HepG2 (cell line): ENCODE results near the gene TRIM7. TPM values are rescaled to one million over a fixed set of nuclear protein-coding genes. Genes with fewer than 3 reads are reported as not detected.

Experiments
- AHR ChIP-seq: IDR thresholded peaks from 2 replicates; pipeline ENCODE4 v1.6.1; 2018; ENCODE audit warnings: missing genetic modification reagents, missing compliant biosample characterization
- FOXJ3 ChIP-seq: sonication (generic); formaldehyde crosslinking; IDR thresholded peaks from 2 replicates; pipeline ENCODE4 v1.4.0; 2020; ENCODE audit warnings: missing genetic modification reagents, mild to moderate bottlenecking, borderline replicate concordance
- KLF16 ChIP-seq, 2 experiments: sonication (generic) in 1 of 2; formaldehyde crosslinking in 1 of 2; IDR thresholded peaks; 2 replicates each; pipeline versions ENCODE4 v1.6.1 to v1.8.0; 2016 to 2023; ENCODE audit warnings: missing genetic modification reagents in 2 of 2, missing compliant biosample characterization in 1 of 2
- MAF1 ChIP-seq: sonication (generic); formaldehyde crosslinking; IDR thresholded peaks from 2 replicates; pipeline ENCODE4 v1.5.0; 2020; ENCODE audit warnings: missing genetic modification reagents, borderline replicate concordance
- MZF1 ChIP-seq: sonication (generic); formaldehyde crosslinking; IDR thresholded peaks from 2 replicates; pipeline ENCODE4 v1.8.1; 2023; ENCODE audit warnings: mild to moderate bottlenecking, missing genetic modification reagents, borderline replicate concordance
- NCOA5 ChIP-seq: sonication (generic); formaldehyde crosslinking; IDR thresholded peaks from 2 replicates; pipeline ENCODE4 v1.4.0; 2020; ENCODE audit warnings: missing genetic modification reagents
- POLR2AphosphoS5 ChIP-seq: IDR thresholded peaks from 2 replicates; pipeline ENCODE4 v1.6.1; 2012; ENCODE audit warnings: low read depth, low read length
- SMAD9 ChIP-seq: sonication (generic); formaldehyde crosslinking; IDR thresholded peaks from 2 replicates; pipeline ENCODE4 v1.5.1; 2020; ENCODE audit warnings: mild to moderate bottlenecking, missing genetic modification reagents
- SMYD3 ChIP-seq: sonication (generic); formaldehyde crosslinking; IDR thresholded peaks from 2 replicates; pipeline ENCODE4 v1.8.1; 2023; ENCODE audit warnings: mild to moderate bottlenecking, missing genetic modification reagents
- STAT5B ChIP-seq: sonication (generic); formaldehyde crosslinking; IDR thresholded peaks from 2 replicates; pipeline ENCODE4 v1.4.0; 2020; ENCODE audit warnings: missing genetic modification reagents
- TCF7 ChIP-seq: sonication (generic); IDR thresholded peaks from 2 replicates; pipeline ENCODE4 v1.6.1; 2016; ENCODE audit warnings: antibody characterized with exemption, low read depth
- ZEB1 ChIP-seq: IDR thresholded peaks from 2 replicates; pipeline ENCODE4 v1.6.1; 2012; ENCODE audit warnings: mild to moderate bottlenecking, low read depth, inconsistent platforms; ENCODE audit not compliant: insufficient replicate concordance
- ZFY ChIP-seq: sonication (generic); formaldehyde crosslinking; IDR thresholded peaks from 2 replicates; pipeline ENCODE4 v1.4.0; 2020; ENCODE audit warnings: missing genetic modification reagents
- ZNF292 ChIP-seq: sonication (generic); formaldehyde crosslinking; IDR thresholded peaks from 2 replicates; pipeline ENCODE4 v1.8.1; 2022; ENCODE audit warnings: mild to moderate bottlenecking, low read depth, missing genetic modification reagents, borderline replicate concordance
- ZNF672 ChIP-seq: sonication (generic); formaldehyde crosslinking; IDR thresholded peaks from 2 replicates; pipeline ENCODE4 v1.8.1; 2022; ENCODE audit warnings: missing genetic modification reagents
- ZNF724P ChIP-seq: sonication (generic); formaldehyde crosslinking; IDR thresholded peaks from 2 replicates; pipeline ENCODE4 v1.8.0; 2022; ENCODE audit warnings: missing genetic modification reagents, borderline replicate concordance
- polyA plus RNA-seq, 8 experiments: library from polyadenylated mRNA; depleted of rRNA in 3 of 8; stranded (reverse) in 7 of 8; unstranded in 1 of 8; fragments of >200 nt; fragmentation: Illumina TruSeq in 4 of 8; extraction: Trizol in 4 of 8; gene quantifications; 2 replicates each; pipeline versions ENCODE4 v1.2.1 to v1.2.3, GENCODE V29; 2011 to 2016; ENCODE audit warnings: low read depth in 4 of 8, missing spikeins in 1 of 8, mixed read lengths in 1 of 8; ENCODE audit not compliant: insufficient read depth in 1 of 8
- total RNA-seq, 5 experiments: library from RNA; depleted of rRNA; stranded (reverse); fragments of >200 nt; fragmentation: Illumina TruSeq; extraction: Trizol; gene quantifications; 2 replicates each; pipeline ENCODE4 v1.2.3, GENCODE V29; 2016; ENCODE audit warnings: low read depth in 1 of 5
- TF ChIP-seq, protein P1 (sequence below): sonication (generic); formaldehyde crosslinking; IDR thresholded peaks from 2 replicates; pipeline ENCODE4 v1.5.1; 2020; ENCODE audit warnings: mild to moderate bottlenecking, missing genetic modification reagents, borderline replicate concordance
- TF ChIP-seq, protein P2 (sequence below): sonication (generic); formaldehyde crosslinking; IDR thresholded peaks from 2 replicates; pipeline ENCODE4 v1.4.0; 2020; ENCODE audit warnings: low read depth, mild to moderate bottlenecking, missing genetic modification reagents
- TF ChIP-seq, protein P3 (sequence below): sonication (generic); formaldehyde crosslinking; IDR thresholded peaks from 2 replicates; pipeline ENCODE4 v1.5.0; 2020; ENCODE audit warnings: mild to moderate bottlenecking, missing genetic modification reagents
- TF ChIP-seq, protein P4 (sequence below): sonication (generic); formaldehyde crosslinking; conservative IDR thresholded peaks from 2 replicates; pipeline ENCODE4 v1.4.0; 2020; ENCODE audit warnings: missing genetic modification reagents

TRIM7 gene
- total and polyA plus RNA-seq, 2 of the 13 experiments (the other 11 are each of a cell fraction or from before 2014, with no cell fraction given), result 0.13 TPM; not detected in 1

DNA sequence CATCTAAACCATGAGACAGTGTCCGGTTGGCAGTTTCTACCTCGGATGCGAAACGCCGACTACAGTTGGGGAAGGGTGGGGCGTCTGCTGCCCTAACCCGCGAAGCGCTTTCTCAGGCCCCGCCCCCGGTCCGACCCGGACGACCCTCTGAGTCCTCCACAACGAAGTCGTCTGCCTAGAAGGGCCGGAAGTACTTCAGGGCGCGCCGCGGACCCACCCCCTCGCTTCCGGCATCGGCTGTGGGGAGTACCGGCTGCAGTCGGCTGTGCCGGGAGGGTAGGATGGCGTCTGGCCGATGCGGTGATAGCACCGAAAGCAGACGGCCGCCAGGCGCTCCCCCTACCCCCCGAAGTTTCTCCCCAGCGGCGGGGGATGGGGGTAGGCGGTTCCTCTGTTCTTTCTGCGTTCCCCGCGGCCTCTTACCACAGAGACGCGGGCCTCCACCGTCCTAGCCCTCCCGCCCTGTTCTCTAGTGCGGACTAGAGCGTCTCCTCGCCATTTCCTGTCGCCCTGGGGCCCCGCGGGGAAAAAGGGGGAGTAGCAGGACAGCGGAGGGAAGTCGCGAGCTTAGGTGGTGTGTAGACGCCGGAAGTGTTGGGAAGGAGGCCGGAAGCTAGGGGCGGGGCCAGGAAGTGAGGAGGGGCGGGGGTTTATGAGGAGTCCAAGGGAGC lies 18.2 kb upstream of the TRIM7 start, which contains the start of gene TRIM41 (continued):
- TF ChIP-seq, protein P1, sequence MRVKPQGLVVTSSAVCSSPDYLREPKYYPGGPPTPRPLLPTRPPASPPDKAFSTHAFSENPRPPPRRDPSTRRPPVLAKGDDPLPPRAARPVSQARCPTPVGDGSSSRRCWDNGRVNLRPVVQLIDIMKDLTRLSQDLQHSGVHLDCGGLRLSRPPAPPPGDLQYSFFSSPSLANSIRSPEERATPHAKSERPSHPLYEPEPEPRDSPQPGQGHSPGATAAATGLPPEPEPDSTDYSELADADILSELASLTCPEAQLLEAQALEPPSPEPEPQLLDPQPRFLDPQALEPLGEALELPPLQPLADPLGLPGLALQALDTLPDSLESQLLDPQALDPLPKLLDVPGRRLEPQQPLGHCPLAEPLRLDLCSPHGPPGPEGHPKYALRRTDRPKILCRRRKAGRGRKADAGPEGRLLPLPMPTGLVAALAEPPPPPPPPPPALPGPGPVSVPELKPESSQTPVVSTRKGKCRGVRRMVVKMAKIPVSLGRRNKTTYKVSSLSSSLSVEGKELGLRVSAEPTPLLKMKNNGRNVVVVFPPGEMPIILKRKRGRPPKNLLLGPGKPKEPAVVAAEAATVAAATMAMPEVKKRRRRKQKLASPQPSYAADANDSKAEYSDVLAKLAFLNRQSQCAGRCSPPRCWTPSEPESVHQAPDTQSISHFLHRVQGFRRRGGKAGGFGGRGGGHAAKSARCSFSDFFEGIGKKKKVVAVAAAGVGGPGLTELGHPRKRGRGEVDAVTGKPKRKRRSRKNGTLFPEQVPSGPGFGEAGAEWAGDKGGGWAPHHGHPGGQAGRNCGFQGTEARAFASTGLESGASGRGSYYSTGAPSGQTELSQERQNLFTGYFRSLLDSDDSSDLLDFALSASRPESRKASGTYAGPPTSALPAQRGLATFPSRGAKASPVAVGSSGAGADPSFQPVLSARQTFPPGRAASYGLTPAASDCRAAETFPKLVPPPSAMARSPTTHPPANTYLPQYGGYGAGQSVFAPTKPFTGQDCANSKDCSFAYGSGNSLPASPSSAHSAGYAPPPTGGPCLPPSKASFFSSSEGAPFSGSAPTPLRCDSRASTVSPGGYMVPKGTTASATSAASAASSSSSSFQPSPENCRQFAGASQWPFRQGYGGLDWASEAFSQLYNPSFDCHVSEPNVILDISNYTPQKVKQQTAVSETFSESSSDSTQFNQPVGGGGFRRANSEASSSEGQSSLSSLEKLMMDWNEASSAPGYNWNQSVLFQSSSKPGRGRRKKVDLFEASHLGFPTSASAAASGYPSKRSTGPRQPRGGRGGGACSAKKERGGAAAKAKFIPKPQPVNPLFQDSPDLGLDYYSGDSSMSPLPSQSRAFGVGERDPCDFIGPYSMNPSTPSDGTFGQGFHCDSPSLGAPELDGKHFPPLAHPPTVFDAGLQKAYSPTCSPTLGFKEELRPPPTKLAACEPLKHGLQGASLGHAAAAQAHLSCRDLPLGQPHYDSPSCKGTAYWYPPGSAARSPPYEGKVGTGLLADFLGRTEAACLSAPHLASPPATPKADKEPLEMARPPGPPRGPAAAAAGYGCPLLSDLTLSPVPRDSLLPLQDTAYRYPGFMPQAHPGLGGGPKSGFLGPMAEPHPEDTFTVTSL, result no peak
- TF ChIP-seq STAT5B (CRISPR knock-in tag) (peak; percentile 25; the same call in 1 of the 2 replicates), KLF16 (CRISPR knock-in tag; IDR thresholded peaks at IDR 0.05) (peak; percentile 38 to 88; a peak in 2 of 4 replicates), MZF1 (CRISPR knock-in tag) (0 out of 2 replicates have a peak, but pooled peaks have one; percentile 63), AHR (peak; percentile 79), ZFY (CRISPR knock-in tag) (peak; percentile 77), SMYD3 (peak; percentile 87), FOXJ3 (CRISPR knock-in tag) (no peak), SMAD9 (CRISPR knock-in tag) (no peak), ZEB1 (no peak), MAF1 (CRISPR knock-in tag) (no peak), ZNF672 (no peak), POLR2AphosphoS5 (peak; percentile 83), NCOA5 (no peak), ZNF292 (CRISPR knock-in tag) (no peak), ZNF724P (CRISPR knock-in tag) (0 out of 2 replicates have a peak, but pooled peaks have one; percentile 39), TCF7 (no peak)
- TF ChIP-seq, protein P2, sequence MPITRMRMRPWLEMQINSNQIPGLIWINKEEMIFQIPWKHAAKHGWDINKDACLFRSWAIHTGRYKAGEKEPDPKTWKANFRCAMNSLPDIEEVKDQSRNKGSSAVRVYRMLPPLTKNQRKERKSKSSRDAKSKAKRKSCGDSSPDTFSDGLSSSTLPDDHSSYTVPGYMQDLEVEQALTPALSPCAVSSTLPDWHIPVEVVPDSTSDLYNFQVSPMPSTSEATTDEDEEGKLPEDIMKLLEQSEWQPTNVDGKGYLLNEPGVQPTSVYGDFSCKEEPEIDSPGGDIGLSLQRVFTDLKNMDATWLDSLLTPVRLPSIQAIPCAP (CRISPR knock-in tag), result no peak
- TF ChIP-seq, protein P3, sequence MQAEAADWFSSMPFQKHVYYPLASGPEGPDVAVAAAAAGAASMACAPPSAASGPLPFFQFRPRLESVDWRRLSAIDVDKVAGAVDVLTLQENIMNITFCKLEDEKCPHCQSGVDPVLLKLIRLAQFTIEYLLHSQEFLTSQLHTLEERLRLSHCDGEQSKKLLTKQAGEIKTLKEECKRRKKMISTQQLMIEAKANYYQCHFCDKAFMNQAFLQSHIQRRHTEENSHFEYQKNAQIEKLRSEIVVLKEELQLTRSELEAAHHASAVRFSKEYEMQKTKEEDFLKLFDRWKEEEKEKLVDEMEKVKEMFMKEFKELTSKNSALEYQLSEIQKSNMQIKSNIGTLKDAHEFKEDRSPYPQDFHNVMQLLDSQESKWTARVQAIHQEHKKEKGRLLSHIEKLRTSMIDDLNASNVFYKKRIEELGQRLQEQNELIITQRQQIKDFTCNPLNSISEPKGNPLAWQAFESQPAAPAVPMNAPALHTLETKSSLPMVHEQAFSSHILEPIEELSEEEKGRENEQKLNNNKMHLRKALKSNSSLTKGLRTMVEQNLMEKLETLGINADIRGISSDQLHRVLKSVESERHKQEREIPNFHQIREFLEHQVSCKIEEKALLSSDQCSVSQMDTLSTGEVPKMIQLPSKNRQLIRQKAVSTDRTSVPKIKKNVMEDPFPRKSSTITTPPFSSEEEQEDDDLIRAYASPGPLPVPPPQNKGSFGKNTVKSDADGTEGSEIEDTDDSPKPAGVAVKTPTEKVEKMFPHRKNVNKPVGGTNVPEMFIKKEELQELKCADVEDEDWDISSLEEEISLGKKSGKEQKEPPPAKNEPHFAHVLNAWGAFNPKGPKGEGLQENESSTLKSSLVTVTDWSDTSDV, result peak; percentile 21; the same call in 1 of the 2 replicates
- TF ChIP-seq, protein P4, sequence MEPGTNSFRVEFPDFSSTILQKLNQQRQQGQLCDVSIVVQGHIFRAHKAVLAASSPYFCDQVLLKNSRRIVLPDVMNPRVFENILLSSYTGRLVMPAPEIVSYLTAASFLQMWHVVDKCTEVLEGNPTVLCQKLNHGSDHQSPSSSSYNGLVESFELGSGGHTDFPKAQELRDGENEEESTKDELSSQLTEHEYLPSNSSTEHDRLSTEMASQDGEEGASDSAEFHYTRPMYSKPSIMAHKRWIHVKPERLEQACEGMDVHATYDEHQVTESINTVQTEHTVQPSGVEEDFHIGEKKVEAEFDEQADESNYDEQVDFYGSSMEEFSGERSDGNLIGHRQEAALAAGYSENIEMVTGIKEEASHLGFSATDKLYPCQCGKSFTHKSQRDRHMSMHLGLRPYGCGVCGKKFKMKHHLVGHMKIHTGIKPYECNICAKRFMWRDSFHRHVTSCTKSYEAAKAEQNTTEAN (CRISPR knock-in tag), result no peak
